AG04449 (cell line): ENCODE results near the gene TCHP.
A peak's percentile ranks its signal among the peaks of the same experiment; 100 is the strongest.

ENCODE experiments used
- CTCF ChIA-PET: fragments of 350-600 bp; formaldehyde crosslinking; extraction: SDS; loops from one replicate; lab custom pipeline; 2021; ENCODE audit warnings: antibody characterized with exemption; lab: Yijun Ruan, JAX
- POLR2A ChIA-PET: fragments of 400-600, 350-600 bp; formaldehyde crosslinking; extraction: SDS; loops from one replicate; lab custom pipeline; 2020; ENCODE audit warnings: antibody characterized with exemption, inconsistent platforms; lab: Yijun Ruan, JAX
- DNase-seq: peaks from one replicate; pipeline ENCODE4 v3.0.0-alpha.2; 2010; ENCODE audit warnings: low read depth, low spot score
- H3K4me3 ChIP-seq: 2 replicates; pipeline ENCODE4 v1.5.1; 2011; ENCODE audit warnings: low read depth, mild to moderate bottlenecking, control low read depth, low read length
- CTCF ChIP-seq: IDR thresholded peaks from one replicate; pipeline ENCODE4 v1.5.1; 2011; ENCODE audit warnings: mild to moderate bottlenecking, moderate library complexity, low read length, control low read depth, inconsistent platforms; ENCODE audit not compliant: insufficient read depth; ENCODE audit errors: missing control alignments

The TCHP gene

GRCh38 chr12:109878247-109878625 lies 21.8 kb upstream of the TCHP start:
- peak overlapping the region; percentile 66; the same call in 1 of the 2 replicates for H3K4me3 ChIP-seq
- ChIA-PET CTCF (interaction anchor here (1.2 to 3.9 kb wide), 7 partner anchors 10 to 73 kb away, joined by 3 to 20 read pairs (median 6); no protein-coding TSS in a partner anchor), POLR2A (no interaction called here)
- no peak for DNase-seq
- no peak for TF ChIP-seq CTCF

- H3K4me3 ChIP-seq = peak overlapping the region; percentile 66
- DNase-seq = no peak
- no peak for TF ChIP-seq CTCF
- POLR2A ChIA-PET = no interaction called here
- CTCF ChIA-PET = interaction anchor here (0.7 to 3.9 kb wide), 6 partner anchors 10 to 74 kb away, joined by 3 to 20 read pairs (median 6); no protein-coding TSS in a partner anchor
These were observed 21.3 kb upstream of the TCHP start for GRCh38 chr12:109878749-109879148.

- no peak for DNase-seq
- ChIA-PET POLR2A (no interaction called here), CTCF (interaction anchor here (0.7 to 3.9 kb wide), 4 partner anchors 30 to 75 kb away, joined by 3 to 20 read pairs (median 10); no protein-coding TSS in a partner anchor)
- peak overlapping the region; percentile 66 for H3K4me3 ChIP-seq
- TF ChIP-seq CTCF = no peak
These were observed 20.6 kb upstream of the TCHP start for GRCh38 chr12:109879351-109880042.

- peak within 1 kb of the TSS; percentile 68 for H3K4me3 ChIP-seq
- POLR2A ChIA-PET = no interaction called here
- peak; percentile 51 for TF ChIP-seq CTCF
- CTCF ChIA-PET = interaction anchor here (0.9 to 3.9 kb wide), 4 partner anchors 27 to 76 kb away, joined by 3 to 20 read pairs (median 15); no protein-coding TSS in a partner anchor
- DNase-seq = no peak
These were observed 19.8 kb upstream of the TCHP start, which contains the start of gene GLTP for GRCh38 chr12:109880043-109880931. TSS of gene GLTP (minus strand) at chr12:109880541. CDS start at chr12:109880374, 167 bp downstream.

- DNase-seq = no peak
- H3K4me3 ChIP-seq = peak overlapping the region; percentile 68
- TF ChIP-seq CTCF = no peak
- CTCF ChIA-PET = interaction anchor here (0.9 to 3.0 kb wide), 4 partner anchors 10 to 77 kb away, joined by 3 to 14 read pairs (median 5); no protein-coding TSS in a partner anchor
- POLR2A ChIA-PET = no interaction called here
These were observed 19.1 kb upstream of the TCHP start for GRCh38 chr12:109880938-109881337.
